ENCODE measurements around the gene LCE3E.

LCE3E gene

GRCh38 chr1:152516082-152516481 lies 50.5 kb downstream of the LCE3E start:
- no peak overlapping the region for H3K4me3 ChIP-seq (ENCODE audit: low read depth, low read length)
- TF ChIP-seq CTCF (IDR thresholded peaks at IDR 0.05; ENCODE audit: borderline replicate concordance, insufficient read depth, low read depth, low read length): no peak

All from GM12875 (cell line).